Stomach smooth muscle (tissue), 2 donors: ENCODE measurements around the gene AQP7.
"Not testable (repeated sequence)": the region's sequence is repeated elsewhere in the genome, so short reads cannot be mapped to it uniquely, and the experiment has no call there.

ENCODE experiments used
- H3K27ac ChIP-seq: one replicate; pipeline ENCODE4 v1.7.0; 2013; ENCODE audit warnings: mild to moderate bottlenecking, low read length, inconsistent platforms
- H3K27me3 ChIP-seq, 2 donors: one replicate each; pipeline ENCODE4 v1.7.0; 2013; ENCODE audit warnings: low read length in 2 of 2; ENCODE audit not compliant: insufficient read depth in 2 of 2, control insufficient read depth in 1 of 2
- H3K36me3 ChIP-seq, 2 donors: one replicate each; pipeline ENCODE4 v1.7.0; 2013; ENCODE audit warnings: low read length in 2 of 2; ENCODE audit not compliant: control insufficient read depth in 2 of 2, insufficient read depth in 2 of 2
- H3K4me1 ChIP-seq: one replicate; pipeline ENCODE4 v1.7.0; 2013; ENCODE audit warnings: low read length; ENCODE audit not compliant: control insufficient read depth, insufficient read depth
- H3K4me3 ChIP-seq, 2 donors: one replicate each; pipeline ENCODE4 v1.7.0; 2013; ENCODE audit warnings: low read length in 2 of 2
- H3K9ac ChIP-seq, 2 donors: one replicate each; pipeline ENCODE4 v1.7.0; 2013; ENCODE audit warnings: low read length in 2 of 2, mild to moderate bottlenecking in 1 of 2
- H3K9me3 ChIP-seq, 2 donors: one replicate each; pipeline ENCODE4 v1.7.0; 2013; ENCODE audit warnings: low read length in 2 of 2; ENCODE audit not compliant: control insufficient read depth in 2 of 2
- donor health status: healthy.
- donor health status: Pancreatic carcinoma.

Gene AQP7

GRCh38 chr9:33393986-33394385, 8.4 kb downstream of the AQP7 start:
- not testable (repeated sequence) for H3K27ac ChIP-seq, H3K4me3 ChIP-seq, H3K36me3 ChIP-seq, H3K9me3 ChIP-seq, H3K27me3 ChIP-seq, H3K9ac ChIP-seq
- peaks cover 20% of the 10 kb centered on the region for H3K4me1 ChIP-seq

- Histone ChIP-seq H3K4me1 (peaks cover 20% of the 10 kb centered on the region), H3K27ac (no peak overlapping the region), H3K36me3 (no peaks in the 10 kb centered on the region), H3K27me3 (no peaks in the 10 kb centered on the region), H3K9ac (no peak overlapping the region), H3K9me3 (no peaks in the 10 kb centered on the region), H3K4me3 (no peak overlapping the region)
These were observed 8.8 kb downstream of the AQP7 start for GRCh38 chr9:33393581-33393980.

DNA sequence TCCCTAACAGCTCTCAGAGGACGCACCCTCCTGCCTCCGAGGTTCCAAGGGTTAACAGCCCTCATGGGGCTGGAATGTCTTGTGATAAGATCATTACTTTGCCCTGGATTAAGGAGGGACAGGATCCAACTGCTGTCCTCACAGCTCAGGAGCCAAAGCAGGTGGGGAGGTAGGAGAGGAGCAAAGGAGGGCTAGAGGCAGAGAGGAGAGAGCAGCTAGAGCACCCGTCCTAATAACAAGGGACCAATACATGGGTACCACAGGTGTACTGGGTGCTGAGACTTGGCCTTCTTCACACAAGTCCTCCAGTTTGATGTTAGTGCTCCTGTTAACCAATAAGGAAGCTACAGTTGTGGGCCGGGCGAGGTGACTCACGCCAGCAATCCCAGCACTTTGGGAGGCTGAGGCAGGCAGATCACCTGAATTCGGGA, 9.8 kb downstream of the AQP7 start:
- H3K4me3 ChIP-seq, H3K9ac ChIP-seq, H3K27ac ChIP-seq, H3K36me3 ChIP-seq, H3K27me3 ChIP-seq, H3K9me3 ChIP-seq: not testable (repeated sequence)
- peaks cover 20% of the 10 kb centered on the region for H3K4me1 ChIP-seq

DNA sequence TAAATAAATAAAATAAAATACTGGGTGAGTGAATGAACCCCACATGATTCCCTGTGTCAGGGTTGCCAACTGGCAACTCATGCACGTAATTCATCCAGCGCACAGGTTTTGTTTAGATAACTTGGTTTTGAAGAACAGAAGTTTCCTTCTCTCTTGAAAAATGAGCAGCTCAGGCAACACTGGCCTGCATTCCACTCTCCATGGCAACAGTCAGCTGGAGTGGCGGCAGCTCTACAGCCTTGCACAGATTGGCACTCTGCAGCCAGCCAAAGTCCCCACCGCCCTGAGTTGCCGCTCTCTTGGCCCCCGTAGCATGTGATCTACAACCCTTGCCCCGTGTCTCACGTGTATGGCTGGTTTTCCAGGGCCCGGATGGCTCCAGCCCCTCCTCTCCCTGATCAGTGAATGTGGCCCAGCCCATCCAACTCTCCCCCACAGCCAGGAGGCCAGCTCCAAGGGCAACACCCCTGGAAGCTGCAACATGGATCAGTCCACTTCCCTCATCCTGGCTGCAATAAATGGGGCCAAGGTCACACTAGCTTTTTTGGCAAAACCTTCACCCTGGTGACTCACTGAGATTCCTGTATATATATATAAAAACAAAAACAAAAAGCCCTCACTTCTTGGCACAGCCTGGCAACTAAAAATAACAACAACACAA, 11.1 kb downstream of the AQP7 start:
- not testable (repeated sequence) for H3K9me3 ChIP-seq, H3K9ac ChIP-seq, H3K27me3 ChIP-seq, H3K36me3 ChIP-seq
- Histone ChIP-seq H3K4me3 (peak overlapping the region in 1 of 2 donors; percentile 44), H3K27ac (peak overlapping the region; percentile 62), H3K4me1 (peaks cover 20% of the 10 kb centered on the region)

GRCh38 chr9:33388110-33388994, 14.0 kb downstream of the AQP7 start:
- Histone ChIP-seq H3K9me3 (no peaks in the 10 kb centered on the region), H3K36me3 (no peaks in the 10 kb centered on the region), H3K27ac (no peak overlapping the region), H3K4me3 (no peak overlapping the region), H3K9ac (no peak overlapping the region), H3K4me1 (peaks cover 16% of the 10 kb centered on the region), H3K27me3 (no peaks in the 10 kb centered on the region)

GRCh38 chr9:33386998-33387397, 15.4 kb downstream of the AQP7 start:
- H3K27ac ChIP-seq, H3K27me3 ChIP-seq, H3K36me3 ChIP-seq, H3K9ac ChIP-seq, H3K9me3 ChIP-seq, H3K4me3 ChIP-seq: not testable (repeated sequence)
- peaks cover 11% of the 10 kb centered on the region for H3K4me1 ChIP-seq

DNA sequence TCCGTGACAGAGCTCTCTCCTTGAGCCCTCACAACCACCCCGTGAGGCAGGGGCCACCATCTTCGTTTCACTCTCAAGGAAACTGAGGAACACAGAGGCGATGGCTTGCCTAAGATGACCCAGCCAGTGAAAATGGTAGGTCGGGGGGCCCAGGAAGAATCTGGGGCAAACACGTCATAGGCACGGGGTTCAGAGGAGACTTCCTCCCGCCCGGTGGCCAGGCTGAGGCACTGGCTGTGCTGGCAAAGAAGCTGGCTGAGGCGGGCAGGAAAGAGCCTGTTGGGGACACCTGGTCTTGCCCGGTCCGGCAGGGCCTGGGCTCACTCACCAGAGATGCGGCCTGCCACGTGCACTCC, 15.7 kb downstream of the AQP7 start:
- H3K27me3 ChIP-seq, H3K4me1 ChIP-seq, H3K9me3 ChIP-seq, H3K27ac ChIP-seq, H3K36me3 ChIP-seq, H3K9ac ChIP-seq, H3K4me3 ChIP-seq: not testable (repeated sequence)

DNA sequence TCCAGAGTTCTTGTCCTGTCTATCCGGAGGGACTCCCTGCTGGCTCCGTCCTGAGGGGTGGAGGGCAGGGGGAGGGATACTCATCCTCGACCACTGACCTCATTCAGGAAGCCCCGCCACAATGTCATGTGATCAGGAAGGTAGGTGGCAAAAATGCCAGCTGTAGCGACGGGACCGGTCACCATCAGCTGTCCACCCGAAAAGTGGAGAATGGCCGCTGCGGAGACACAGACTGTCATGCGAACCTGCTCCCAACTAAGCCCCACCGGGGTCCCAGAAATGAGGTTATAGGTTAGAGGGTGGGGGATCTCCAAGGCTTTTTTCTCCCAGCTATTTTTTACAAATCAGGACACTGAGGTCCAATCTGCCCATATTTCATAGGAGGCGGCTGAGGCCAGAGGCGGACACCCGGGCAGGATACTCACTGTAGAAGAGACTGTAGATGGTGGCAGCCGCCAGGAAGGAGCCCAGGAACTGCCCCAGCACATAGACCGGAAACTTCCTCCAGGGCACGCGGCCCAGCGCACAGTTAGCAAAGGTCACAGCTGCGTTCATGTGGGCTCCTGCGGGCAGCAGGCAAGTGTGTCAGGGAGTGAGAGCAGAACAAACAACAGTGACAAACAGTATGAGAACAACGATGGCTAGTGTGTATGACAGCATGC, 16.3 kb downstream of the AQP7 start:
- H3K36me3 ChIP-seq, H3K27ac ChIP-seq, H3K27me3 ChIP-seq, H3K9me3 ChIP-seq, H3K4me3 ChIP-seq, H3K4me1 ChIP-seq, H3K9ac ChIP-seq: not testable (repeated sequence)

DNA sequence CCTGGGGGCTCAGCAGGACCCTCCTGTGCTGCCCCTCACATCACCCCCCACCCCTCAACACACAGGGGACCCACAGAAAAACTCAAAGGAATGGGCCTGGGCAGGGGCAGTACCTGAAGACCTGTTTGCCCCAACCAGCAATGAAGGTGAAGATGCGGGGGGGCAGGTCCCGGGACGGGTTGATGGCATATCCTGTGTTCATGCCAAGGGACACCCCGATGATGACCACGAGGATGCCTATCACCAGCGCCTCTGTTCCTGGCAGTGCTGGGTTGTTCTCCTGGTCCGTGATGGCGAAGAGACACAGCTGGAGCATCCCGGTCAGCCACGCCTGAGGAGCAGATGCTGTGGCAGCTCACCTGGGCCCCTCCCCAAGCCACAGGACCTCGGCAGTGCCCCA, 16.8 kb downstream of the AQP7 start:
- not testable (repeated sequence) for H3K4me1 ChIP-seq, H3K36me3 ChIP-seq, H3K9ac ChIP-seq, H3K4me3 ChIP-seq, H3K9me3 ChIP-seq, H3K27ac ChIP-seq, H3K27me3 ChIP-seq

GRCh38 chr9:33383396-33383795, 19.0 kb downstream of the AQP7 start:
- H3K27ac ChIP-seq, H3K36me3 ChIP-seq, H3K27me3 ChIP-seq, H3K4me1 ChIP-seq, H3K4me3 ChIP-seq, H3K9ac ChIP-seq, H3K9me3 ChIP-seq: not testable (repeated sequence)

DNA sequence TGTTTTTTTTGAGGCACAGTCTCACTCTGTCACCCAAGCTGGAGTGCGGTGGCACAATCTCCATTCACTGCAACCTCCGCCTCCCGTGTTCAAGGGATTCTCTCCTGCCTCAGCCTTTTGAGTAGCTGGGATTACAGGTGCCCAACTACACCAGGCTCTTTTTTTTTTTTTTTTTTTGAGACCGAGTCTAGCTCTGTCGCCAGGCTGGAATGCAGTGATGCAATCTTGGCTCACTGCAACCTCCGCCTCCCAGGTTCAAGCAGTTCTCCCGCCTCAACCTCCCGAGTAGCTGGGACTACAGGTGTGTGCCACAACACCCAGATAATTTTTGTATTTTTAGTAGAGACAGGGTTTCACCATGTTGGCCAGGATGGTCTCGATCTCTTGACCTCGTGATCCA, 20.0 kb downstream of the AQP7 start:
- not testable (repeated sequence) for H3K4me3 ChIP-seq, H3K9me3 ChIP-seq, H3K36me3 ChIP-seq, H3K27ac ChIP-seq, H3K27me3 ChIP-seq, H3K4me1 ChIP-seq, H3K9ac ChIP-seq
